WI38 (cell line): ENCODE measurements around the gene PIK3C2G.
"Not testable (repeated sequence)": the region's sequence is repeated elsewhere in the genome, so short reads cannot be mapped to it uniquely, and the experiment has no call there.

ENCODE experiments used
- H3K4me3 ChIP-seq: 2 replicates; pipeline ENCODE4 v1.5.1; 2011; ENCODE audit warnings: low read depth, mild to moderate bottlenecking, control low read depth, low read length
- TF ChIP-seq, protein P1 (sequence below): IDR thresholded peaks from 2 replicates; pipeline ENCODE4 v1.5.1; 2012; ENCODE audit warnings: low read depth, mild to moderate bottlenecking, control low read depth, low read length

The PIK3C2G gene

DNA sequence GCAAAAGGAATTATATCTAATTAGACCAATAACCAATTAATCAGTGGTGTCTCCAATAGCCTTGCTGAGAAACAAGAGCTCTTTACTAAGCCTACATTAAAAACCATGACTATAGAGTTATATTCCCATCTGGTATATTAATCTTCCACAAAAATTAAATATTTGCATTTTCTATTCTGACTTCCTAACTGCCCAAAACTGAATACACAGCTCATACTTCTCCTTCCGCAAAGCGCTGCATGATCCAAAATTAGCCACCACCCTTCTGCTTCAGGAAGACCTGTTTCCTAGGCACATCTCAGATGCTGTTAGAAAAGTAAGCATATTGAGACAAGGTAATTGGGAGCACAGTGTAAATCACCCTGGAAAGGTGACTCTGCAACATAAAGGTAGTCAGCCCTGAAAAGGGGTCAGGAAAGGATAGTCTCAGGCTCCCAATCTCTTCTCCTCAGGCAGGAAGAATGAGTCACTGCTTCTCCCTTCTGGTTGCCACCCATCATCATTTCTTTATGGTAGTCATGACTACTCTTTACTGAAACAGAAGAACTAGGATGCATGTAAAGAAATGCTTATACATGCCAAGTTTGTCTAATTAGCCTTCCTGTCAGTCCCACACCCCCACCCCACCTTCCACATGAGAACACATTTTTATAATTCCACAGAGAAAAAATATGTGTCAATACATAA is 422.2 kb downstream of the PIK3C2G start:
- no peak overlapping the region for H3K4me3 ChIP-seq
- TF ChIP-seq, protein P1, sequence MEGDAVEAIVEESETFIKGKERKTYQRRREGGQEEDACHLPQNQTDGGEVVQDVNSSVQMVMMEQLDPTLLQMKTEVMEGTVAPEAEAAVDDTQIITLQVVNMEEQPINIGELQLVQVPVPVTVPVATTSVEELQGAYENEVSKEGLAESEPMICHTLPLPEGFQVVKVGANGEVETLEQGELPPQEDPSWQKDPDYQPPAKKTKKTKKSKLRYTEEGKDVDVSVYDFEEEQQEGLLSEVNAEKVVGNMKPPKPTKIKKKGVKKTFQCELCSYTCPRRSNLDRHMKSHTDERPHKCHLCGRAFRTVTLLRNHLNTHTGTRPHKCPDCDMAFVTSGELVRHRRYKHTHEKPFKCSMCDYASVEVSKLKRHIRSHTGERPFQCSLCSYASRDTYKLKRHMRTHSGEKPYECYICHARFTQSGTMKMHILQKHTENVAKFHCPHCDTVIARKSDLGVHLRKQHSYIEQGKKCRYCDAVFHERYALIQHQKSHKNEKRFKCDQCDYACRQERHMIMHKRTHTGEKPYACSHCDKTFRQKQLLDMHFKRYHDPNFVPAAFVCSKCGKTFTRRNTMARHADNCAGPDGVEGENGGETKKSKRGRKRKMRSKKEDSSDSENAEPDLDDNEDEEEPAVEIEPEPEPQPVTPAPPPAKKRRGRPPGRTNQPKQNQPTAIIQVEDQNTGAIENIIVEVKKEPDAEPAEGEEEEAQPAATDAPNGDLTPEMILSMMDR, result no peak

DNA sequence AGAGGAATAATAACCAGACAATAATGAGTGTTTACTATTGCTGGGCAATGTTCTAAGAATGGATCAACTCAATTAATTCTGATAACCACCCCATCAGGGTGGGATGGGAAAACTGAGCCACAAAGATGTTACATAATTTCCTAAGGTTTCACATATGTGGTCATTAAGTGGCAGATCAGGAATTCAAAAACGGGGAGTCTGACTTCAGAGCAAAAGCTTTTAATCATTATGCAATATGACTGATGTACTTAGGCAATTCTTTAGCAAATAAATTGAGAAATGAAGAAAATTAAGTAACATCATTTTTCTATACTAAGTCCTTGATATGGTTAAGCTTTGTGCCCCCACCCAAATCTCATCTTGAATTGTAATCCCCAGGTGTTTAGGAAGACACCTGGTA is 423.1 kb downstream of the PIK3C2G start:
- TF ChIP-seq, protein P1, result no peak
- no peak overlapping the region for H3K4me3 ChIP-seq

DNA sequence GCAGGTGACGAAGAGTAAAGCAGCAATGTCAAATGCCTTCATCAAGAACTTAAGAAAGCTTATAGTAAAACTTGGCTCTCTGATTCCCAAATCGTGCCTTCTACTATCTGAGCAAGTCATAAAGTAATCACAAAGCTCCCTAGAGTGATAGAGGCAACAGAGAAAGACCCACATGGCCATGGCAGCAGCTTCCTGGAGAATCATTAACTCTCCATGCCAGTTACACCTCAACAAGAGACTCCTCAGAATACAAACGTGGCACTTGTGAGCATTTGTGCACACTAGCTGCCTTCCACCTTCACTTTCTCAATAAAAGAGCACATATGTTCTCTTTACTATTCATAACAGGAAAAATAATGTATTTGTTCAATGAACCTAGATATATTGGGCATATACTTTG is 428.5 kb downstream of the PIK3C2G start:
- TF ChIP-seq, protein P1, result no peak
- H3K4me3 ChIP-seq, result no peak overlapping the region

DNA sequence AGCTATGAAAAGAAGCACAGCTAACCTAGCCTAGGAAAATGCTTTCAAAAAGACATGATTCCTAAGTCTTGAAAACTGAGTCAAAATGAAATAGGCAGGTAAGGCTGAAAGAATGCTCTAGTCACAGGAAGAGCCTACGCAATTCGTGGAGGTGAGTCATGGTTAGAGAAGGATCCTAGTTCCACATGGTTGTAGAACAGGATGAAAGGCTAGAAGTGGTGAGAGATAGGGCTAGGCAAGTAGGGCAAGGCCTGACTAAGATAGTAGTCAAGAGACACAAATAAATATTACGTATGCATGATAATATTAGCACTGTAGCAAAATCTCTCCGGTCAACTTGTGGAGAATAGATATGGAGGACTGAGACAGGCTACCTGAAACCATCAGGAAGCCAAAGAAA is 429.3 kb downstream of the PIK3C2G start:
- H3K4me3 ChIP-seq, result no peak overlapping the region
- TF ChIP-seq, protein P1, result no peak

DNA sequence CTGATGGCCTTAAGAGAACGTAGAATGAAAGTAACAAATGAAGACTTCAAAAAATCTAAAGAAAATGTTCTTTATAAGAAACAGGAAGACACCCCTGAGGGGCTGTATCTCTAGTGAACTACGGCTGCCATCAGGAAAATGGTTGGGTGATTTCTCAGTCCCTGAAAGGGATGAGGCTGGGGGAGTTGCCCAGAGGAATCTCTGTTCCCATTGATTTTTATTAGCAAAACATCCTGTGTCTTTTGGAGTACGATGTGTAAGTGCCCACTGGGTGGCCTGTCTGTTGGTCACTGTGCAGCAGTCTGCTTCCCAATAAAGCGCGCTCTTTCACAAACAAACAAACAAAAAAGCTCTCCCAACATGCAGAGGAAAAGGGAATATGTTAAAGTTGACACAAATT is 432.7 kb downstream of the PIK3C2G start:
- not testable (repeated sequence) for H3K4me3 ChIP-seq

DNA sequence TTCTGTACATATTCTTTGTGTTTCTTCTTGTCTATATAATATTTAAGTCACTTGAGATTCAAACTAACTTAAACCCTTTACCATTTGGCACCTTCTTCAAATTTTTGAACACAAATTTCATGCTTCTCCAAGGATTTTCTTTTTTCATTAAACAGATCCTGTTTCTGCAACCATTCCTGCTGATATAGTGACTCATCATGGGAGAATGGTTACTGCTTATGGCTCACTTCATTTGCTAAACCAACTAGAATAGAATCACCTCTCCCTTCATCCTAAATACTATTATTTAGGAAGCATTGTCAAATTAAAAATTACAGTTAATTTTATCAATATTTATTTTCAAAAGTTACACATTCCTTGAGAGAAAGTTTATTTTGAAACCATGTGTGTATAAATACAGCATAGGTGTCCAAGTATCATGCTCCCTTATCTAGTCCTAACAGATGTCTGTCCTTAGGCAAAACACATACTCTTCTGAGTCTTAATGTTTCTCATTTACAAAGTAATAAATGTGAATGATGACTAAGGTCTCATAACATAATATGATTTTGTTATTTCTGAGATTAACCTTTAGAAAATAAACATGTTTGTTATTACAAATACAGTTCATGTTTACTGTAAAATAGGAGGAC is 435.8 kb downstream of the PIK3C2G start:
- TF ChIP-seq, protein P1, result no peak
- H3K4me3 ChIP-seq, result no peak overlapping the region
